Activated CD8-positive, alpha-beta T cell treated with anti-CD3 and anti-CD28 coated beads for 36 hours (primary cell): ENCODE results near the gene UBAC1. TPM values are rescaled to one million over a fixed set of nuclear protein-coding genes. Genes with fewer than 3 reads are reported as not detected.

Source experiments
- ATAC-seq: fragments of 200-7000 bp; cut with Tn5 transposase; one replicate; pipeline ENCODE4 v1.10.0; 2021; ENCODE audit warnings: mild to moderate bottlenecking, moderate library complexity
- CTCF ChIA-PET: fragments of 350-600 bp; sonication (Branson Sonifier 250); formaldehyde crosslinking; loops from one replicate; lab custom pipeline; 2021; ENCODE audit warnings: antibody characterized with exemption; lab: Charles Lee
- POLR2A ChIA-PET: fragments of 350-600 bp; sonication (Branson Sonifier 250); formaldehyde crosslinking; loops from one replicate; lab custom pipeline; 2021; ENCODE audit warnings: antibody characterized with exemption; lab: Charles Lee
- DNase-seq: peaks from one replicate; pipeline ENCODE4 v3.0.0-alpha.2; 2020
- H3K27ac Mint-ChIP-seq: one replicate; pipeline ENCODE4 v1.8.0; 2021; ENCODE audit warnings: mild to moderate bottlenecking, mixed read lengths
- H3K27me3 Mint-ChIP-seq: one replicate; pipeline ENCODE4 v1.8.0; 2021; ENCODE audit warnings: mixed read lengths
- H3K36me3 Mint-ChIP-seq: one replicate; pipeline ENCODE4 v1.8.0; 2021; ENCODE audit warnings: low read depth, mixed read lengths
- H3K4me1 Mint-ChIP-seq: one replicate; pipeline ENCODE4 v1.8.0; 2021; ENCODE audit warnings: low read depth, mixed read lengths
- H3K4me3 Mint-ChIP-seq: one replicate; pipeline ENCODE4 v1.8.0; 2021; ENCODE audit warnings: mild to moderate bottlenecking, moderate library complexity, mixed read lengths
- H3K9me3 Mint-ChIP-seq: one replicate; pipeline ENCODE4 v1.8.0; 2021; ENCODE audit warnings: mixed read lengths
- intact Hi-C: fragments of 100-400 bp; cut with micrococcal nuclease; formaldehyde crosslinking; loops from one replicate; pipeline ENCODE4 v1.10.0; 2022
- total RNA-seq, 2 experiments: library from RNA; stranded (reverse); gene quantifications; one replicate each; pipeline ENCODE4 v1.2.3, GENCODE V29; 2021
- TF ChIP-seq, protein P1 (sequence below): fragments of 200-600 bp; IDR thresholded peaks from one replicate; pipeline ENCODE4 v1.8.0; 2022; ENCODE audit warnings: antibody characterized with exemption, mild to moderate bottlenecking

UBAC1 gene
- total RNA-seq, 2 experiments from 2014 or later = 32.4 to 34.3 TPM

DNA sequence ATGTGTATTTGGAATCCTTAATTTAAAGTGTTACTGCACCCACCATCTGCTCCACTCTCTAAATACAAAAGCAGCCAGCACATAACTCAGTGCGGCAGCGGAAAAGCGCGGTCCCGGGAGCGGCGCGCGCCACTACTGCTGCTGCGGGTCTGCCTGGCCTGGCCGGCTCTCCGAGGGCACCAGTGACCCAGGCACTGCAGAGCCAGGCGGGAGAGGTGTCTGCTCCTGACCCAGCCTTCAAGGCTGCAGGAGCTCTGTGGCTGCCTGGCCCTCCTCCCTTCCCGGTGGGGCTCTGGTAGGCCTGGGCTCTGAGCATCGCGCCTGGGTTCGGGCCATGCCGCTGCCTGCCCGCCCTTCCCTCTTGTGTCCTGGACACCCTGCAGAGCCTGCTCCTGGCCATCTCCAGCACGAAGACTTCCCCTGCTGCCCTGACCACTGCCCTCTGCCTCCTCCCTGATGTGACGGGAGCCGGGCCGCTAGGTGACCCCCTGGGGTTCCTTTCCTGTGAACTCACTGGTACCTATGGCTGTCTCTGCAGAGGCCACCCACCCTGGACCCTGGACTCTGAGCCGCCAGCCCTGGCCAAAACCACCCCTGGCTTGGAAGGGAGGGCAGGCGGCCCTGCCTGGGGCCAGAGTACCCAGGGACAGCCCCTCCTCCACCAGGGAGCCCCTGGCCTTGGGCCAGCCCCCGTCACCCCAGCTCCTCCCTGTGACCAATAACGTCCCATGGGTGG is 32.8 kb upstream of the UBAC1 start:
- no peak for ATAC-seq

DNA sequence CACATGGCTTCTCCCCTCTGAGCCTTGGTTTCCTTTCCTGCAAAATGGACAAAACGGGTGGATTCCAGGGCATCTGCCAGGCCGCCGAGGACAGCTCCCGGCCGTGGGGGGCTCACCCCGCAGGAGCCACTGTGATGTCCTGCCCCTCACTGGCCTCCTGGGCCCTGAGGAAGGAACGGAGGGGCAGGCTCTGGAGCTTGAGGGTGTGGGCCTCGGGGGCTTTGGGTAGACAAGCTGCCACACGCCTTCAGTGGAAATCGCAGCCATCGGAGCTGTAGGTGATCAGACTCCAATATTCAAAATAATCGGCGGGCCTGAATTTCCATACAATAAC is 32.2 kb upstream of the UBAC1 start:
- TF ChIP-seq, protein P1, sequence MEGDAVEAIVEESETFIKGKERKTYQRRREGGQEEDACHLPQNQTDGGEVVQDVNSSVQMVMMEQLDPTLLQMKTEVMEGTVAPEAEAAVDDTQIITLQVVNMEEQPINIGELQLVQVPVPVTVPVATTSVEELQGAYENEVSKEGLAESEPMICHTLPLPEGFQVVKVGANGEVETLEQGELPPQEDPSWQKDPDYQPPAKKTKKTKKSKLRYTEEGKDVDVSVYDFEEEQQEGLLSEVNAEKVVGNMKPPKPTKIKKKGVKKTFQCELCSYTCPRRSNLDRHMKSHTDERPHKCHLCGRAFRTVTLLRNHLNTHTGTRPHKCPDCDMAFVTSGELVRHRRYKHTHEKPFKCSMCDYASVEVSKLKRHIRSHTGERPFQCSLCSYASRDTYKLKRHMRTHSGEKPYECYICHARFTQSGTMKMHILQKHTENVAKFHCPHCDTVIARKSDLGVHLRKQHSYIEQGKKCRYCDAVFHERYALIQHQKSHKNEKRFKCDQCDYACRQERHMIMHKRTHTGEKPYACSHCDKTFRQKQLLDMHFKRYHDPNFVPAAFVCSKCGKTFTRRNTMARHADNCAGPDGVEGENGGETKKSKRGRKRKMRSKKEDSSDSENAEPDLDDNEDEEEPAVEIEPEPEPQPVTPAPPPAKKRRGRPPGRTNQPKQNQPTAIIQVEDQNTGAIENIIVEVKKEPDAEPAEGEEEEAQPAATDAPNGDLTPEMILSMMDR = no peak
- intact Hi-C loops = no loop called here
- Mint-ChIP-seq H3K27ac (no peak overlapping the region), H3K4me1 (peaks cover 16% of the 10 kb centered on the region), H3K4me3 (no peak overlapping the region), H3K9me3 (no peaks in the 10 kb centered on the region), H3K36me3 (no peaks in the 10 kb centered on the region), H3K27me3 (no peaks in the 10 kb centered on the region)
- ATAC-seq (no peak), DNase-seq (no peak)
- CTCF ChIA-PET = interaction anchor here (0.7 kb wide), 1 partner anchor 10 kb away, joined by 3 read pairs; no protein-coding TSS in a partner anchor
- POLR2A ChIA-PET = no interaction called here

More for the DNA sequence above, 32.8 kb upstream of the UBAC1 start:
- Mint-ChIP-seq H3K4me3 (no peak overlapping the region), H3K4me1 (peaks cover 16% of the 10 kb centered on the region), H3K9me3 (no peaks in the 10 kb centered on the region), H3K27me3 (no peaks in the 10 kb centered on the region), H3K36me3 (no peaks in the 10 kb centered on the region), H3K27ac (no peak overlapping the region)
- CTCF ChIA-PET = interaction anchor here (0.7 kb wide), 1 partner anchor 10 kb away, joined by 3 read pairs; no protein-coding TSS in a partner anchor
- DNase-seq = no peak
- intact Hi-C loops = no loop called here
- TF ChIP-seq, protein P1 = no peak
- POLR2A ChIA-PET = no interaction called here

DNA sequence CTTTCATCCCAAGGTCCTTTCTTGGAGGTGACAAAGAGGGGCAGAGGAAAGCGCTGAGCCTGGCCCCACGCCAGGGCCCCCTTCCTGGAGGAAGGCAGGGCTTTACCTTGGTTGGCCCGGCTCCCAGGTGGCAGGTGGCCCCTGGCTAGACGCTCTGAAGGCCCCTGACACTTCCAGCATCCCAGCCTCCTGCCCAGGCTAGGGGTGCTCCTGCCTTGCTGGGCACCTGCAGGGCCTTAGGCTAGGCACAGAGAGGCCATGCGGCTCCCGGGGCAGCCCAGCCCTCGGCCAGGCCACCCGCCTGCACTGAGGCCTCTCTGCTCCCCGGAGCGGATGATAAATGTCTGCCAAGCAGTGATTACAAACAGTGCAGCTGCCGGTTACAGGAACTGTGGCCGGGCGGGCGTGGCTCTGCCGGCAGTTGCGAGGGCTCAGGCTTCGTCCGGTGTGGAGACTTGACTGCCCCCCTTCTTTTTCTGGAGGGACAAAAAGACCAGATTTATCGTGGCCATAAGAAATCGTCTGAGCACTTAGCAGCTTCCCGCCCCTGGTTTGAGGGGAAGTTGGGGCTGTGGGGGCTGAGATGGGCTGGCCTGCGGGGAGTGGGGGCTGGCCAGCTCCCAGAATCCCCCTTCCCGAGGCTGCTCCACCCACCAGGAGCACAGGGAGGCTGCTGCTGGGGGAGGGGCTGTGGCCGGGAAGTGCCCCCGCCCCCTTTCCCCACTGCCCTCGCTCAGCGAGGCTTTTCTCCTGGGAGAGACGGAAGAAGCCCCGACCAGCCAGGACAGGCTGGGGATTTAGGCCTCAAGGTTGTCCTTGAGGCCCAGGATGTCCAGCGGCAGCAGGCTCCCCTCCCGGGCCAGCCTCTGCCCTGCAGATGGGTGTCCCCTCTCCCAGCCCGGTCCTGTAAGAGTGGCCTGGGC is 31.6 kb upstream of the UBAC1 start:
- intact Hi-C loops = no loop called here
- H3K27ac Mint-ChIP-seq = no peak overlapping the region
- CTCF ChIA-PET = interaction anchor here (0.7 kb wide), 1 partner anchor 9 kb away, joined by 3 read pairs; no protein-coding TSS in a partner anchor

DNA sequence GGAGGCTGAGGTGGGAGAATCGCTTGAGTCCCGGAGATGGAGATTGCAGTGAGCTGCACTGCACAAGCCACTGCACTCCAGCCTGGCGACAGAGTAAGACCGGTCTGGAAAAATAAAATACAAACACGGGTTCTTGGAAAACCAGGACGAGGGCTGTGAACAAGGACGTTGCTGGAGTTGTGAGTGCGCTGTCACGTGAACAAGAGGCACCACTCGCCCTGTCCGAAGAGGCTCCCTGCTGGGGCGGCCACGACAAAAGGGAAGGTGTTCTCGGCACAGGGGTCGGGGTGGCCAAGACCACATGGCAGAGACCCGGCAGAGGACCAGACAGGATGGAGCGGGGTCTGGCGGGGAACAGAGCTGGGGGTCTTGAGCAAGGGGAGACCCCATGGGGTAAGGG is 30.6 kb upstream of the UBAC1 start:
- TF ChIP-seq, protein P1 = no peak
- CTCF ChIA-PET = no interaction called here
- ATAC-seq (no peak), DNase-seq (no peak)
- Mint-ChIP-seq H3K9me3 (no peaks in the 10 kb centered on the region), H3K4me1 (peaks cover 16% of the 10 kb centered on the region), H3K4me3 (no peak overlapping the region), H3K27ac (no peak overlapping the region), H3K27me3 (no peaks in the 10 kb centered on the region), H3K36me3 (no peaks in the 10 kb centered on the region)
- intact Hi-C loops = no loop called here
- POLR2A ChIA-PET = interaction anchor here (0.6 to 0.8 kb wide), 2 partner anchors 55 to 117 kb away, joined by 3 read pairs; no protein-coding TSS in a partner anchor

More for the DNA sequence above, 31.6 kb upstream of the UBAC1 start:
- Mint-ChIP-seq H3K4me1 (peaks cover 16% of the 10 kb centered on the region), H3K9me3 (no peaks in the 10 kb centered on the region), H3K36me3 (no peaks in the 10 kb centered on the region), H3K27me3 (no peaks in the 10 kb centered on the region), H3K4me3 (no peak overlapping the region)
- peak; percentile 58 for DNase-seq
- TF ChIP-seq, protein P1 = no peak
- POLR2A ChIA-PET = interaction anchor here (0.8 kb wide), 1 partner anchor 116 kb away, joined by 3 read pairs; no protein-coding TSS in a partner anchor
- ATAC-seq = peak; percentile 75
